HepG2 (cell line): Measurements from ENCODE around the gene AGAP1. TPM values are rescaled to one million over a fixed set of nuclear protein-coding genes. Genes with fewer than 3 reads are reported as not detected.

Experiments
- ATAC-seq: fragments of 200-7000 bp; cut with Tn5 transposase; 3 replicates; pipeline ENCODE4 v1.9.1; 2020; ENCODE audit warnings: mild to moderate bottlenecking, moderate library complexity
- BruUV-seq: library from RNA; stranded (reverse); fragments of 400-500 nt; replicated peaks from 2 replicates; lab custom pipeline; 2021; lab: Mats Ljungman, UMichigan
- CTCF ChIA-PET: fragments of 300-600 bp; formaldehyde crosslinking; extraction: SDS; loops from one replicate; lab custom pipeline; 2021; ENCODE audit warnings: low total read pairs, inconsistent platforms, low intra/inter-chr PET ratio; lab: Yijun Ruan, JAX
- POLR2A ChIA-PET: fragments of 350-600 bp; sonication (Branson Sonifier 250); formaldehyde crosslinking; loops from one replicate; lab custom pipeline; 2020; ENCODE audit warnings: antibody characterized with exemption, inconsistent platforms; lab: Yijun Ruan, JAX
- DNase-seq: peaks from one replicate; pipeline ENCODE4 v3.0.0-alpha.2; 2015; ENCODE audit warnings: low spot score
- FAIRE-seq: peaks from 3 replicates; lab custom pipeline; 2011; peaks lifted over from hg19 to GRCh38; lab: Jason Lieb, UNC
- H2AFZ ChIP-seq: one replicate; pipeline ENCODE4 v1.6.1; 2011; ENCODE audit warnings: low read length, inconsistent platforms
- H3K27ac ChIP-seq: fragments of 300-600 bp; 3 replicates; pipeline ENCODE4 v1.8.0; 2011; ENCODE audit warnings: mixed run types, mild to moderate bottlenecking, mixed read lengths, low read length, inconsistent platforms; ENCODE audit not compliant: insufficient read depth; ENCODE audit errors: extremely low read length
- H3K27me3 ChIP-seq, 2 experiments: fragments of 200-600 bp in 1 of 2; 2 replicates in 1 of 2; 3 replicates in 1 of 2; pipeline versions ENCODE4 v1.6.0 to v1.8.0; 2011; ENCODE audit warnings: low read length in 2 of 2, mild to moderate bottlenecking in 2 of 2, moderate library complexity in 2 of 2, inconsistent platforms in 1 of 2; ENCODE audit not compliant: insufficient read depth in 2 of 2, control insufficient read depth in 1 of 2
- H3K36me3 ChIP-seq, 2 experiments: fragments of 200-600 bp in 1 of 2; replicated peaks in 1 of 2; 2 replicates in 1 of 2; 3 replicates in 1 of 2; pipeline versions ENCODE4 v1.5.1 to v1.8.0; 2011; ENCODE audit warnings: low read length in 2 of 2, inconsistent platforms in 1 of 2; ENCODE audit not compliant: insufficient read depth in 2 of 2, control insufficient read depth in 1 of 2
- H3K4me1 ChIP-seq: 2 replicates; pipeline ENCODE4 v1.5.1; 2012; ENCODE audit warnings: low read length, inconsistent platforms; ENCODE audit not compliant: insufficient read depth
- H3K4me2 ChIP-seq: 2 replicates; pipeline ENCODE4 v1.6.0; 2011; ENCODE audit warnings: low read depth, low read length, inconsistent platforms
- H3K4me3 ChIP-seq, 3 experiments: fragments of 200-600 bp in 1 of 3; sonication (generic), shearing (Covaris generic) in 1 of 3; replicated peaks in 1 of 3; 2 replicates each; pipeline ENCODE4 v1.5.1; 2011 to 2016; ENCODE audit warnings: low read length in 3 of 3, inconsistent platforms in 2 of 3, low read depth in 2 of 3, mild to moderate bottlenecking in 2 of 3, control low read depth in 1 of 3, mixed read lengths in 1 of 3; ENCODE audit not compliant: insufficient read depth in 1 of 3
- H3K79me2 ChIP-seq: one replicate; pipeline ENCODE4 v1.6.1; 2011; ENCODE audit warnings: low read length, inconsistent platforms; ENCODE audit not compliant: insufficient read depth
- H3K9ac ChIP-seq: 2 replicates; pipeline ENCODE4 v1.6.0; 2011; ENCODE audit warnings: mild to moderate bottlenecking, low read depth, low read length, inconsistent platforms; ENCODE audit not compliant: insufficient read depth
- H3K9me3 ChIP-seq: 2 replicates; pipeline ENCODE4 v1.5.1; 2012; ENCODE audit warnings: mild to moderate bottlenecking, low read length
- H4K20me1 ChIP-seq: 2 replicates; pipeline ENCODE4 v1.6.0; 2011; ENCODE audit warnings: inconsistent platforms, mild to moderate bottlenecking, low read length, moderate library complexity; ENCODE audit not compliant: insufficient read depth
- ZMYM3 ChIP-seq: sonication (generic); formaldehyde crosslinking; IDR thresholded peaks from 2 replicates; pipeline ENCODE4 v1.5.1; 2020; ENCODE audit warnings: mild to moderate bottlenecking, missing genetic modification reagents
- ZNF768 ChIP-seq: sonication (generic); formaldehyde crosslinking; IDR thresholded peaks from 2 replicates; pipeline ENCODE4 v1.4.0; 2020; ENCODE audit warnings: missing genetic modification reagents
- WGBS: methylation state at CpG from one replicate; pipeline ENCODE4 v1.1.6; 2017; ENCODE audit warnings: low lambda C conversion rate; 5-methylcytosine and 5-hydroxymethylcytosine counted together
- in situ Hi-C: cut with HindIII; loops from 2 replicates; pipeline ENCODE4 v1.10.0; 2017; ENCODE audit warnings: low pct_unique_long_range_greater_than_20kb; ENCODE audit not compliant: extremely low pct_ligation_motif_present
- intact Hi-C: fragments of 100-400 bp; cut with micrococcal nuclease; formaldehyde crosslinking; loops from one replicate; pipeline ENCODE4 v1.10.0; 2022; ENCODE audit not compliant: unreplicated experiment
- polyA plus RNA-seq, 8 experiments: library from polyadenylated mRNA; depleted of rRNA in 3 of 8; stranded (reverse) in 7 of 8; unstranded in 1 of 8; fragments of >200 nt; fragmentation: Illumina TruSeq in 4 of 8; extraction: Trizol in 4 of 8; gene quantifications; 2 replicates each; pipeline versions ENCODE4 v1.2.1 to v1.2.3, GENCODE V29; 2011 to 2016; ENCODE audit warnings: low read depth in 4 of 8, missing spikeins in 1 of 8, mixed read lengths in 1 of 8; ENCODE audit not compliant: insufficient read depth in 1 of 8
- total RNA-seq, 5 experiments: library from RNA; depleted of rRNA; stranded (reverse); fragments of >200 nt; fragmentation: Illumina TruSeq; extraction: Trizol; gene quantifications; 2 replicates each; pipeline ENCODE4 v1.2.3, GENCODE V29; 2016; ENCODE audit warnings: low read depth in 1 of 5
- TF ChIP-seq, protein P1 (sequence below): sonication (generic); formaldehyde crosslinking; IDR thresholded peaks from 2 replicates; pipeline ENCODE4 v1.5.0; 2020; ENCODE audit warnings: mild to moderate bottlenecking, missing genetic modification reagents
- TF ChIP-seq, protein P2 (sequence below): sonication (generic); formaldehyde crosslinking; IDR thresholded peaks from 2 replicates; pipeline ENCODE4 v1.5.1; 2020; ENCODE audit warnings: mild to moderate bottlenecking, missing genetic modification reagents, moderate library complexity
- TF ChIP-seq, protein P3 (sequence below): sonication (generic); formaldehyde crosslinking; IDR thresholded peaks from 2 replicates; pipeline ENCODE4 v1.8.1; 2023; ENCODE audit warnings: mild to moderate bottlenecking, inconsistent platforms, moderate library complexity, missing genetic modification reagents, borderline replicate concordance

AGAP1 gene
- total and polyA plus RNA-seq, 2 of the 13 experiments (the other 11 are each of a cell fraction or from before 2014, with no cell fraction given), result 21.2 to 32.7 TPM

DNA sequence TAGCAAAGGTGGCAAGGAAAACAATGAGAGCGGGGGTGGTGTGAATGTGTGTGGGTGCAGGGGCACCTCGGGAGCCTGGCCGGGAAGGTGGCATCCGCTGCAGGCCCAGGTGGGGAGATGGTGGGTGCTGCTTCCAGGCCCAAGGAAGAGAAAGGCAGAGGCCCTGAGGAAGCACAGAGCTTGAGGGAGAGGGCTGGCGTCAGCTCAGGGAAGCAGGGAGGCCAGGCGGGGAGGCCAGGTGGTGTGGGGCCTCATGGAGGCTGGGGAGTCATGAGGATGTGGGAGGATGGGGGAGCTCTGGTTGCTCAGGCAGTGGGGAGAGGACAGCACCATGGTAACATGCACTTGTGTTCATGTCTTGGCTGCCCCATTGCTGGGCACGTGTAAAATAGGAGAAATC is 43.3 kb downstream of the AGAP1 start:
- H4K20me1 ChIP-seq, result peaks cover 8% of the 10 kb centered on the region
- intact Hi-C loops, result no loop called here
- no peaks in the 10 kb centered on the region for H3K36me3 ChIP-seq
- TF ChIP-seq, protein P1, sequence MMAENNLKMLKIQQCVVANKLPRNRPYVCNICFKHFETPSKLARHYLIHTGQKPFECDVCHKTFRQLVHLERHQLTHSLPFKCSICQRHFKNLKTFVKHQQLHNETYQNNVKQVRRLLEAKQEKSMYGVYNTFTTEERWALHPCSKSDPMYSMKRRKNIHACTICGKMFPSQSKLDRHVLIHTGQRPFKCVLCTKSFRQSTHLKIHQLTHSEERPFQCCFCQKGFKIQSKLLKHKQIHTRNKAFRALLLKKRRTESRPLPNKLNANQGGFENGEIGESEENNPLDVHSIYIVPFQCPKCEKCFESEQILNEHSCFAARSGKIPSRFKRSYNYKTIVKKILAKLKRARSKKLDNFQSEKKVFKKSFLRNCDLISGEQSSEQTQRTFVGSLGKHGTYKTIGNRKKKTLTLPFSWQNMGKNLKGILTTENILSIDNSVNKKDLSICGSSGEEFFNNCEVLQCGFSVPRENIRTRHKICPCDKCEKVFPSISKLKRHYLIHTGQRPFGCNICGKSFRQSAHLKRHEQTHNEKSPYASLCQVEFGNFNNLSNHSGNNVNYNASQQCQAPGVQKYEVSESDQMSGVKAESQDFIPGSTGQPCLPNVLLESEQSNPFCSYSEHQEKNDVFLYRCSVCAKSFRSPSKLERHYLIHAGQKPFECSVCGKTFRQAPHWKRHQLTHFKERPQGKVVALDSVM (CRISPR knock-in tag), result peak; percentile 97
- TF ChIP-seq, protein P2, sequence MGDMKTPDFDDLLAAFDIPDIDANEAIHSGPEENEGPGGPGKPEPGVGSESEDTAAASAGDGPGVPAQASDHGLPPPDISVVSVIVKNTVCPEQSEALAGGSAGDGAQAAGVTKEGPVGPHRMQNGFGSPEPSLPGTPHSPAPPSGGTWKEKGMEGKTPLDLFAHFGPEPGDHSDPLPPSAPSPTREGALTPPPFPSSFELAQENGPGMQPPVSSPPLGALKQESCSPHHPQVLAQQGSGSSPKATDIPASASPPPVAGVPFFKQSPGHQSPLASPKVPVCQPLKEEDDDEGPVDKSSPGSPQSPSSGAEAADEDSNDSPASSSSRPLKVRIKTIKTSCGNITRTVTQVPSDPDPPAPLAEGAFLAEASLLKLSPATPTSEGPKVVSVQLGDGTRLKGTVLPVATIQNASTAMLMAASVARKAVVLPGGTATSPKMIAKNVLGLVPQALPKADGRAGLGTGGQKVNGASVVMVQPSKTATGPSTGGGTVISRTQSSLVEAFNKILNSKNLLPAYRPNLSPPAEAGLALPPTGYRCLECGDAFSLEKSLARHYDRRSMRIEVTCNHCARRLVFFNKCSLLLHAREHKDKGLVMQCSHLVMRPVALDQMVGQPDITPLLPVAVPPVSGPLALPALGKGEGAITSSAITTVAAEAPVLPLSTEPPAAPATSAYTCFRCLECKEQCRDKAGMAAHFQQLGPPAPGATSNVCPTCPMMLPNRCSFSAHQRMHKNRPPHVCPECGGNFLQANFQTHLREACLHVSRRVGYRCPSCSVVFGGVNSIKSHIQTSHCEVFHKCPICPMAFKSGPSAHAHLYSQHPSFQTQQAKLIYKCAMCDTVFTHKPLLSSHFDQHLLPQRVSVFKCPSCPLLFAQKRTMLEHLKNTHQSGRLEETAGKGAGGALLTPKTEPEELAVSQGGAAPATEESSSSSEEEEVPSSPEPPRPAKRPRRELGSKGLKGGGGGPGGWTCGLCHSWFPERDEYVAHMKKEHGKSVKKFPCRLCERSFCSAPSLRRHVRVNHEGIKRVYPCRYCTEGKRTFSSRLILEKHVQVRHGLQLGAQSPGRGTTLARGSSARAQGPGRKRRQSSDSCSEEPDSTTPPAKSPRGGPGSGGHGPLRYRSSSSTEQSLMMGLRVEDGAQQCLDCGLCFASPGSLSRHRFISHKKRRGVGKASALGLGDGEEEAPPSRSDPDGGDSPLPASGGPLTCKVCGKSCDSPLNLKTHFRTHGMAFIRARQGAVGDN, result peak; percentile 28; the same call in 1 of the 2 replicates
- TF ChIP-seq ZMYM3 (CRISPR knock-in tag), result peak; percentile 49
- TF ChIP-seq, protein P3, sequence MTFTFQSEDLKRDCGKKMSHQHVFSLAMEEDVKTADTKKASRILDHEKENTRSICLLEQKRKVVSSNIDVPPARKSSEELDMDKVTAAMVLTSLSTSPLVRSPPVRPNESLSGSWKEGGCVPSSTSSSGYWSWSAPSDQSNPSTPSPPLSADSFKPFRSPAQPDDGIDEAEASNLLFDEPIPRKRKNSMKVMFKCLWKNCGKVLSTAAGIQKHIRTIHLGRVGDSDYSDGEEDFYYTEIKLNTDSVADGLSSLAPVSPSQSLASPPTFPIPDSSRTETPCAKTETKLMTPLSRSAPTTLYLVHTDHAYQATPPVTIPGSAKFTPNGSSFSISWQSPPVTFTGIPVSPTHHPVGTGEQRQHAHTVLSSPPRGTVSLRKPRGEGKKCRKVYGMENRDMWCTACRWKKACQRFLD (CRISPR knock-in tag), result no peak
- TF ChIP-seq ZNF768 (CRISPR knock-in tag), result 0 out of 2 replicates have a peak, but pooled peaks have one; percentile 13
- peaks cover 69% of the 10 kb centered on the region for H3K4me1 ChIP-seq
- no peak for DNase-seq
- no peak for ATAC-seq
- H3K9me3 ChIP-seq, result no peaks in the 10 kb centered on the region
- in situ Hi-C loops, result no loop called here
- no TSS peak for BruUV-seq
- H3K27ac ChIP-seq, result no peak overlapping the region
- 97% methylated on average over 7 of the region's 7 CpGs for WGBS
- H3K27me3 ChIP-seq, result no peaks in the 10 kb centered on the region
- H2AFZ ChIP-seq, result no peak overlapping the region
- CTCF ChIA-PET, result no interaction called here
- POLR2A ChIA-PET, result no interaction called here
- no peak for FAIRE-seq
- no peak overlapping the region for H3K4me3 ChIP-seq
- H3K79me2 ChIP-seq, result peaks cover 64% of the 10 kb centered on the region
- no peak overlapping the region for H3K4me2 ChIP-seq
- H3K9ac ChIP-seq, result no peak overlapping the region
